ENCODE measurements around the gene RC3H1.
"Not testable (repeated sequence)": the region's sequence is repeated elsewhere in the genome, so short reads cannot be mapped to it uniquely, and the experiment has no call there.

Gene RC3H1, protein sequence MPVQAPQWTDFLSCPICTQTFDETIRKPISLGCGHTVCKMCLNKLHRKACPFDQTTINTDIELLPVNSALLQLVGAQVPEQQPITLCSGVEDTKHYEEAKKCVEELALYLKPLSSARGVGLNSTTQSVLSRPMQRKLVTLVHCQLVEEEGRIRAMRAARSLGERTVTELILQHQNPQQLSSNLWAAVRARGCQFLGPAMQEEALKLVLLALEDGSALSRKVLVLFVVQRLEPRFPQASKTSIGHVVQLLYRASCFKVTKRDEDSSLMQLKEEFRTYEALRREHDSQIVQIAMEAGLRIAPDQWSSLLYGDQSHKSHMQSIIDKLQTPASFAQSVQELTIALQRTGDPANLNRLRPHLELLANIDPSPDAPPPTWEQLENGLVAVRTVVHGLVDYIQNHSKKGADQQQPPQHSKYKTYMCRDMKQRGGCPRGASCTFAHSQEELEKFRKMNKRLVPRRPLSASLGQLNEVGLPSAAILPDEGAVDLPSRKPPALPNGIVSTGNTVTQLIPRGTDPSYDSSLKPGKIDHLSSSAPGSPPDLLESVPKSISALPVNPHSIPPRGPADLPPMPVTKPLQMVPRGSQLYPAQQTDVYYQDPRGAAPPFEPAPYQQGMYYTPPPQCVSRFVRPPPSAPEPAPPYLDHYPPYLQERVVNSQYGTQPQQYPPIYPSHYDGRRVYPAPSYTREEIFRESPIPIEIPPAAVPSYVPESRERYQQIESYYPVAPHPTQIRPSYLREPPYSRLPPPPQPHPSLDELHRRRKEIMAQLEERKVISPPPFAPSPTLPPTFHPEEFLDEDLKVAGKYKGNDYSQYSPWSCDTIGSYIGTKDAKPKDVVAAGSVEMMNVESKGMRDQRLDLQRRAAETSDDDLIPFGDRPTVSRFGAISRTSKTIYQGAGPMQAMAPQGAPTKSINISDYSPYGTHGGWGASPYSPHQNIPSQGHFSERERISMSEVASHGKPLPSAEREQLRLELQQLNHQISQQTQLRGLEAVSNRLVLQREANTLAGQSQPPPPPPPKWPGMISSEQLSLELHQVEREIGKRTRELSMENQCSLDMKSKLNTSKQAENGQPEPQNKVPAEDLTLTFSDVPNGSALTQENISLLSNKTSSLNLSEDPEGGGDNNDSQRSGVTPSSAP

DNA sequence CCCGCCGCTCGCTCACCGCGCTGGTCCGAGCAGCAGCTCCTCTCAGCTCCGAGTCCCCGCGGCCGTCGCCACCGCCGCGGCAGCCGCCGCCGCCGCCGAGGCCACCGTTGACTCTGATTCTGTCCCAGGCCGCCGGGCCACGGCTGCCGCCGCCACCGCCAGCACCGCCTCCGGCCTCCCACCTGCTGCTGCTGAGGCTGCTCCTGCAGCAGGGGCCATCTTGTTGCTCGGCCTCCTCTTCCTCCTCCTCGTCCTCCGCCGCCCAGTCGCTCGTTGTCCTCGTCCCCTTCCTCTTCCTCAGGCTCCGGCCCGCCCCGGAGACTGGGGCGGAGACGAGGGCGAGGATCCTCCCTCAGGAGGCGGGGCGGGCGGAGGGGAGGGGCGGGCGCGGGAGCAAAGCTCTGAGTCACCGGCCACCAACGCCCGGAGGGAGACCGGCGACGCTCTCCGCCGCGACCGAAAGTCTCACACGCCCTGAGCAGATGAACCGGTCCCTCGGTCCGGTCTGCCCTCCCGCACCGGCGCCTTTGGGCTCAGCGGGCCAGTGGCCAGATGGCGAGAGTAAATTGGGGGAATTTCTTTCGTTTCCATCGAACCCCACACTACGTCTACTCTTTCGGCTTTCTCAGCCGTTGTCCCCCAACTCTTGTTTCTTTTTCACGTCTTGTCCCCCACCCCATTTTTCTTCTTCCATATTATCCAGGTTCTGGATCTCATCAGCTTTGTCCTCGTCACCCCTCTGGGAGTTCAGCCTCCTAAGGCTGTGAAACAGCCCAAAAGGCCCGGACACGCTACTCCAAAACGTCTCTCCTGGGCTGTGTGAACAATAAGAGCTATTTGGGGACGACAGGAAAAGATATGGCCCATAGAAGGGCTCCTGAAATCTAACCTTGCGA lies at the start of gene RC3H1:
RC3H1 (minus strand) TSS at position 278 of the 896 bp plus-strand sequence. CDS start 29,372 bp downstream, outside the sequence.
- Histone ChIP-seq H3K27me3 (ENCODE audit: insufficient read depth, low read depth, severe bottlenecking) (no peaks in the 10 kb centered on the region), H3K4me3 (ENCODE audit: low read depth, low read length) (peak within 1 kb of the TSS; percentile 69), H3K9me3 (ENCODE audit: severe bottlenecking) (no peaks in the 10 kb centered on the region)

GRCh38 chr1:174070614-174071013 lies 48.5 kb upstream of the RC3H1 start:
- no peaks in the 10 kb centered on the region for H3K27me3 ChIP-seq (ENCODE audit: insufficient read depth, low read depth, severe bottlenecking)
- H3K9me3 ChIP-seq (ENCODE audit: severe bottlenecking): no peaks in the 10 kb centered on the region
- no peak overlapping the region for H3K27ac ChIP-seq
- no peak for DNase-seq
- TF ChIP-seq, protein P1, sequence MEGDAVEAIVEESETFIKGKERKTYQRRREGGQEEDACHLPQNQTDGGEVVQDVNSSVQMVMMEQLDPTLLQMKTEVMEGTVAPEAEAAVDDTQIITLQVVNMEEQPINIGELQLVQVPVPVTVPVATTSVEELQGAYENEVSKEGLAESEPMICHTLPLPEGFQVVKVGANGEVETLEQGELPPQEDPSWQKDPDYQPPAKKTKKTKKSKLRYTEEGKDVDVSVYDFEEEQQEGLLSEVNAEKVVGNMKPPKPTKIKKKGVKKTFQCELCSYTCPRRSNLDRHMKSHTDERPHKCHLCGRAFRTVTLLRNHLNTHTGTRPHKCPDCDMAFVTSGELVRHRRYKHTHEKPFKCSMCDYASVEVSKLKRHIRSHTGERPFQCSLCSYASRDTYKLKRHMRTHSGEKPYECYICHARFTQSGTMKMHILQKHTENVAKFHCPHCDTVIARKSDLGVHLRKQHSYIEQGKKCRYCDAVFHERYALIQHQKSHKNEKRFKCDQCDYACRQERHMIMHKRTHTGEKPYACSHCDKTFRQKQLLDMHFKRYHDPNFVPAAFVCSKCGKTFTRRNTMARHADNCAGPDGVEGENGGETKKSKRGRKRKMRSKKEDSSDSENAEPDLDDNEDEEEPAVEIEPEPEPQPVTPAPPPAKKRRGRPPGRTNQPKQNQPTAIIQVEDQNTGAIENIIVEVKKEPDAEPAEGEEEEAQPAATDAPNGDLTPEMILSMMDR (IDR thresholded peaks at IDR 0.05; ENCODE audit: low read depth, low read length): no peak
- no peaks in the 10 kb centered on the region for H3K36me3 ChIP-seq
- no peak overlapping the region for H3K4me3 ChIP-seq (ENCODE audit: low read depth, low read length)

More for the DNA sequence above, at the start of gene RC3H1:
- TF ChIP-seq, protein P1 (IDR thresholded peaks at IDR 0.05; ENCODE audit: low read depth, low read length): no peak
- H3K36me3 ChIP-seq: peaks cover 17% of the 10 kb centered on the region
- H3K27ac ChIP-seq: peak within 1 kb of the TSS; percentile 87
- DNase-seq: peak; percentile 93

DNA sequence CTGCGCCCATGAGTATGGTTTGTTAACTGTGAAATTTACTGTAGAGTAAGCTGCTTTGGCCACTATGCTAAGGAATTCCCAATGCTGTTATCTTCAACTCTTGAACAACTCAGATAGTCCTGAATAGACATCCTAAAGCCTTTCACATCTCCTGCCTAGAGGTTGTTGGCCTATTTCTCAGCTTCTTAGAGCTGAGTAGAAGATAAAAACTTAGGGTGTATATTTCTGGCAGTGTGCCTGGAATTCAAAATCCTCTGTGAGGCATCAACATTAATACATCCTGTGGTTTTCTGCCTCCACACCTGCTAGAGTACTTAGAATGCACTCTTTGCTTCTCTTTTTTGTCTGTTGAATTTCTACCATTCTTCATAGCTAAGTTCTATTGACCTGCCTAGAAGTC lies 45.8 kb upstream of the RC3H1 start:
- no peaks in the 10 kb centered on the region for H3K9me3 ChIP-seq (ENCODE audit: severe bottlenecking)
- no peak overlapping the region for H3K4me3 ChIP-seq (ENCODE audit: low read depth, low read length)
- no peak overlapping the region for H3K27ac ChIP-seq
- no peaks in the 10 kb centered on the region for H3K27me3 ChIP-seq (ENCODE audit: insufficient read depth, low read depth, severe bottlenecking)
- TF ChIP-seq, protein P1 (IDR thresholded peaks at IDR 0.05; ENCODE audit: low read depth, low read length): no peak
- no peak for DNase-seq
- H3K36me3 ChIP-seq: no peaks in the 10 kb centered on the region

GRCh38 chr1:174060090-174060489 lies 37.9 kb upstream of the RC3H1 start:
- no peak overlapping the region for H3K4me3 ChIP-seq (ENCODE audit: low read depth, low read length)
- no peak overlapping the region for H3K27ac ChIP-seq
- TF ChIP-seq, protein P1 (IDR thresholded peaks at IDR 0.05; ENCODE audit: low read depth, low read length): no peak
- no peaks in the 10 kb centered on the region for H3K9me3 ChIP-seq (ENCODE audit: severe bottlenecking)
- H3K36me3 ChIP-seq: no peaks in the 10 kb centered on the region
- DNase-seq: no peak
- no peaks in the 10 kb centered on the region for H3K27me3 ChIP-seq (ENCODE audit: insufficient read depth, low read depth, severe bottlenecking)

GRCh38 chr1:174058624-174059023 lies 36.5 kb upstream of the RC3H1 start:
- DNase-seq: no peak
- no peak overlapping the region for H3K4me3 ChIP-seq (ENCODE audit: low read depth, low read length)
- TF ChIP-seq, protein P1 (IDR thresholded peaks at IDR 0.05; ENCODE audit: low read depth, low read length): no peak
- no peaks in the 10 kb centered on the region for H3K36me3 ChIP-seq
- no peak overlapping the region for H3K27ac ChIP-seq
- H3K27me3 ChIP-seq (ENCODE audit: insufficient read depth, low read depth, severe bottlenecking): no peaks in the 10 kb centered on the region
- no peaks in the 10 kb centered on the region for H3K9me3 ChIP-seq (ENCODE audit: severe bottlenecking)

- not testable (repeated sequence) for H3K27ac ChIP-seq; H3K27me3 ChIP-seq (ENCODE audit: insufficient read depth, low read depth, severe bottlenecking); H3K36me3 ChIP-seq; H3K4me3 ChIP-seq (ENCODE audit: low read depth, low read length); DNase-seq; H3K9me3 ChIP-seq (ENCODE audit: severe bottlenecking)
These were observed 34.5 kb upstream of the RC3H1 start for GRCh38 chr1:174056609-174057008.

DNA sequence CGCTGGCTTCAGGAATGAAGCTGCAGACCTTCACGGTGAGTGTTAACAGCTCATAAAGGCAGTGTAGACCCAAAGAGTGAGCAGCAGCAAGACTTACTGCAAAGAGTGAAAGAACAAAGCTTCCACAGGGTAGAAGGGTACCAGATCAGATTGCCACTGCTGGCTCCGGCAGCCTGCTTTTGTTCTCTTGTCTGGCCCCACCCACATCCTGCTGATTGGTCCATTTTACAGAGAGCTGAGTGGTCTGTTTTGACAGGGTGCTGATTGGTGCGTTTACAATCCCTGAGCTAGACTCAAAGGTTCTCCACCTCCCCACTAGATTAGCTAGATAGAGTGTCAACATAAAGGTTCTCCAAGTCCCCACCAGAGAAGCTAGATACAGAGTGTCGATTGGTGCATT lies 33.6 kb upstream of the RC3H1 start:
- H3K27ac ChIP-seq; H3K27me3 ChIP-seq (ENCODE audit: insufficient read depth, low read depth, severe bottlenecking); H3K36me3 ChIP-seq; H3K4me3 ChIP-seq (ENCODE audit: low read depth, low read length); DNase-seq; H3K9me3 ChIP-seq (ENCODE audit: severe bottlenecking): not testable (repeated sequence)
